HG03135 (cell line): ENCODE data around the gene TRPM1.

ENCODE experiments used
- ATAC-seq: cut with Tn5 transposase; IDR thresholded peaks from one replicate; pipeline ENCODE4 v1.9.1; 2021; ENCODE audit warnings: mild to moderate bottlenecking, moderate library complexity; ENCODE audit not compliant: unreplicated experiment

The TRPM1 gene

GRCh38 chr15:30984542-30984941 is 117.0 kb downstream of the TRPM1 start:
- ATAC-seq, result no peak

GRCh38 chr15:30984118-30984517 is 117.4 kb downstream of the TRPM1 start:
- no peak for ATAC-seq

GRCh38 chr15:30979457-30979856 is 122.1 kb downstream of the TRPM1 start:
- ATAC-seq, result no peak

DNA sequence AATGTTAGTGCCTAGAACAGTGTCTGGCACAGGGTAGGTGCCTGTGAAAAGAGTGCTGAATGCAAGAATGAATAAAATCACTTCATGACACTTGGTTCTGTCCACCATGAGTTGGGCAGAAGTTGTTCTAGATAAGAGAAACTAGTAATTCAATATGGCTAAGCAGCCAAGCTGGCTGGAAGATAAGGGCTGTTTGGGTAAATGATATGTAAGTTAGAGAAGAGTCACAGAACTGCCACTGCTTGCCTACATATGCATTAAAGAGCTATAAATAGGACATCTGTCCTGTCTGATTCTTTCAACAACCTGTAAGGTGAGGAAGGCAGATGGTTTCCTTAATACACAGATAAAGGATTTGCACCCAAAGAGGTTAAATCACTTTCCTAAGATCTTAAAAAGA is 123.2 kb downstream of the TRPM1 start:
- no peak for ATAC-seq

- ATAC-seq, result no peak
Observed at GRCh38 chr15:30974112-30974511, 127.4 kb downstream of the TRPM1 start.

- no peak for ATAC-seq
Observed at GRCh38 chr15:30973379-30973778, 128.1 kb downstream of the TRPM1 start.

DNA sequence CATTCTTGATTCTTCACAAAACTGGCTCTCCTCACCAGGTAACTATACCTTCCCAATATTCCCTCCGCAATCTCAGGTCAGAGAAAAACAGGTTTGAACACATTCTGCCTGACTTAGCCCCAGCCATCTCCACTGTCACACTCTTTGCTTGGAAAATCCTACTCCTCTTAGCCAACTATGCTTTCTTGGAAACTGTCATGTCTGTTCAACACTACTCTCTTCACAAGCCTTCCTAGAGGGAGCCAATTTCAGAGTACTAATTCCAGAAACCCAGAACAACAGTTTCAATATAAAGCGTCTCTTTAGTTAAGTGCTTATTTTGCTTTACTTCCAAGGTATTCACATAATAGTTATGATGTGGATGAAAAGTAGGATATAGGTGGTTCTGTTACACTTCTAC is 131.8 kb downstream of the TRPM1 start:
- ATAC-seq, result no peak

DNA sequence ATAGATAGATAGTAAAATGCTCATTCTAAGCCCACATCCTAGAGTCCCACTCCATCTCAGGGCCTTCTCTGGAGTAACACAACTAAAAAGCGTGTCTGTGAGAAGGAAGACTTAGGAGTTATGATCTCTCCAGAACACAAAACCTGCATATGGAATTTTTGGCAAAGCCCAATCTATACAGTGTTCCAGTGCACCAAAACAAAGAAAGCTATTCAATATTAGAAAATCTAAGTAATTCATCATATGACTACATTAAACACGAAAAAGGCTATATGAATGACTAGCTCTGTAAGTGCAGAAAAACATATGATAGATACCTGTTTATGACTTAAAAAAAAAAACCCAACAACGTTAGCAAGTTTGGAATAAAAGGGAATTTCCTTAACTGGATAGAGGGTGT is 137.8 kb downstream of the TRPM1 start:
- ATAC-seq, result no peak

DNA sequence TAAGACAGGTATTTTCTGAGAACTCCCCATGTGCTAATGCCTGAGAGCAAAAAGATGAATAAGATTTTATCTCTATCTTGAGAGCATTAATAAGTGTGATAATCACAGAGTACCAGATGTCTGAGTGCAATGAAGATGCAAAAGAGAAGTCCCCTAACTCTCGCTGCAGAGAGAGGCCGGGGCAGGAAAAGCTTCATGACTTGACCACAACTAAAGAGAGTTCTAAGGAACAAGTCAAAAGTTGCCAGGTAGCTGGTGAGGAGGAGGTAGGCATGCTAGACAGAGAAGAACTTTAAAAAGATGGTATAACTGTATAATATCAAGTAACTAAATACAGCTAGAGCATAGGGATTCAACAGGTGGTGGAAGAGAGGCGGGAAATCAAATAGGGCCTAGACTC is 138.9 kb downstream of the TRPM1 start:
- ATAC-seq, result no peak

DNA sequence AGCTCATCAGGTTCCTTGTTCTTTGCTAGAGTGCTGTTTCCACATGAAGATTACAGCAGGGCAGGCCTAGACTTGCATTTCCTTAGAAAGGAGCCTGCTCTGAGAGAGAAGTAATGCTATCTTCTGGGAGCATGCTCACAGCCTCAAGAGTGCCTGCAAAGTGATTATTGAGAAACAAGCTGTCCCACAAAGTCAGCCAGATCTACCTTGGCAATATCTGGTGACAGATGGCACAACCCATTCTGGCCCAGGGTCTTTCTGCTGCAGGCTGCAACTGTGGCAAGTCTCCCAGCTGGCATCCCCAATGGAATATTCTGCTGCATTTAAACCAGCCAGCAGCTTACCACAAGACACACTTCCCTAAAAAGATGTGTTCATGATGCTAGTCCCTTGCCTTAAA is 139.4 kb downstream of the TRPM1 start:
- ATAC-seq, result no peak

- ATAC-seq, result no peak
Observed at GRCh38 chr15:30958219-30958618, 143.3 kb downstream of the TRPM1 start.

DNA sequence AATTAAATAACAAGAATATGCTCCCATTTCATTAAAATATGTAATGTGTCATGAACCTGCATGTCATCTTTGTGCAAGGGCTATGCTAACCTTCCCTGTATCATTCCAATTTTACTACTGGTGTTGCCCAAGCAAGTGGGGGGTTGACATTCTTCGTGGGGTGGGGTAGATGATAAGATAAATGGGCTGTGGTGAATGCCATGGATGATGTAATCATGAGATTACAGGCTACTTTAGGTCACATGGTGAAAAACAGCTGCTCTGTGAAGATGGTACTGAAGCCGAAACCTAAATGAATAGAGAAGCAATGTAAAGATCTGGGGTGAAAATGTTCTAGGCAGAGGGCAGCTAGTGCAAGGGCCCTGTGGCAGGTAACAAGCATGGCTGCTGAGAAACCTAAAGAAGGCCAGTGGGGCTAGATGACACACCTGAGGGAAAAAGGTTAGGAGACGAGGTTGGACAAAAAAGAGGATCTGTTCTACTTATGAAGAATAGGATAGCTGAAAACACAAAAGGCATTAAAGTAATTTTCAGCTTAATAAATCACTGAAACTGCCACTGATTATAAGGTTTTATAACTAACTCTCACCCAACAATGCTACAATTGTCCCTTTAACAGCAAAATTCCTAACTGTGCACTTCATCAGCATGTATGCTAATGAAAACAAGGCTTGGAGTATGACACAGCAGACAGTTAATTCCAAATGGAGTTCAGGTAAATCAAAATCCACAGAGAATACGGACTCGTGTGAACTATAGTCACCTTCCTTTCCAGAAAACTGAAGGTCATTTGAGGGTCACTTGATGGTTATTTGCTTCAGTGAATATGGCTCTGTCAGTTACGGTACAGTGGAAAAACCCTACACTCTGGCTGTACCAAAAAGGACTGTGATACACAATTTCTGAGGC is 145.1 kb downstream of the TRPM1 start:
- ATAC-seq, result no peak

DNA sequence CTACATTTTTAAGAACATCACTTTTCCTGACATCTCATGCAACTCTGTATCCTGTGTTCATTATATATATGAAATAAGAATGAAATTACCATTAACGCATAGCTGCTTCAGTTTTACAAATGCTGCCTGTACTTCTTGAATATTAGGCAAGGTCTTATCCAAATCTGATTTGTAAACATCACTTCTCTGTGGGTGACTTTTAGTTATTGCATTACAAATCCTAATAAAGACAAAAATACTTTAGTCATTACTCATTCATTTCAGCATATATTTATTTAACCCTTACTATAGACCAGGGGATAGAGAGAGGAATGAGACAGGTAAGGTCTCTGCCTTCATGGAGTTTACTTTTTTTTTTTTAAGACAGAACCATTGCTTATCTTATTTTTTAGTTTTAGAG is 146.9 kb downstream of the TRPM1 start:
- no peak for ATAC-seq

DNA sequence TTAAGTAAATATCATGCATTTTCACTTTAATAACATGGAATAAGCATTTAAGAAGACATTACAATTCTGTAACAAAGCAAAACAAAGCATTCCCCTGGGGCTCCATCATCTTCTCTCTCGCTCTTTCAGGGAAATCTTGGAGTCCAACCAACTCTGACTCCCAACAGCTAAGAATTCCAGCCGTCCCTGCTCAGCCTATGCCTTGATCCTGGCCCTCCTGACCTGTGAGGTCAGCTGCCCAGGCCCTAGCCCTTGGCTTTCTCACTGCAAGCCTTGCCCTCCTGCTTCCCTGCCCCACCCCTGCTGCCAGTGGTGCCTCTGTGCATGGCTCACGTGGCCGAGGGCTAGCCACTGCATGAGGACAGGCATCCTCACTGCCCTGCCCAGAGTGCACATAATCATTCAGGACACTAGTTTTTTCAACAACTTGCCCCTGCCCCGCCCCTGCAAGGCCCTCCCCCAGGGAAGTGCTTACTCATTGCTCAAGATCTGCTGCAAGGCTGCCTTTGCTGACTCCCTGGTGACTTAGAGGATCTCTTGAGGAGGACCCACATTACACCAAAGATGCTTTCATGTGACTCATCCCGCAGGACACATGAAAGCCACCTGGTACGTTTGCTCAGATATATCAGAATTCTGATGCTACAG is 147.7 kb downstream of the TRPM1 start:
- ATAC-seq, result no peak

DNA sequence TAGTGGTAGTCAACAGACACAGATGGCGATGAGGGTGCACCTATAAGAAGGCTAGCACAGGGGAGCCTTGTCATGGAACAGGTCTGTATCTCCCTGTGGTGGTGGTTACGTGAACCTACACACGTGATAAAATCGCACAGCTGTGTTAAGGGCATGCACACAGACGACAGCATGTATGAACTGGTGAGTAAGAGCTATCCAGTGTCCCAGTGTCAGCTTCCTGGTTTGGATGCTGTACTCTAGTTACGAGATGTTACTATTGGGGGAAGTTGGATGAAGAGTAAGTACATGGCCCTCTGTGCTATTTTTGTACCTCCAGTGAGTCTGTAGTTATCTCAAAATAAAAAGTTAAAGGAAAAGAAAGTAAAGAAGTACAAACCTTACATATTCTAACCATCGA is 148.3 kb downstream of the TRPM1 start:
- ATAC-seq, result no peak
